ENCODE measurements around the gene NECAB2. TPM values are rescaled to one million over a fixed set of nuclear protein-coding genes. Genes with fewer than 3 reads are reported as not detected.

NECAB2 gene
- polyA plus RNA-seq, 1 donor (not counting 4 experiments of a cell fraction or from before 2014, with no cell fraction given), result not detected

GRCh38 chr16:83961591-83961990, 6.5 kb upstream of the NECAB2 start:
- Histone ChIP-seq H3K36me3 (ENCODE audit: control insufficient read depth in 2 of 2, extremely low read depth in 1 of 2, insufficient read depth in 2 of 2, low read length in 2 of 2) (peaks cover 0 to 29% of the 10 kb centered on the region in 2 experiments), H3K9ac (ENCODE audit: control insufficient read depth, extremely low read depth, insufficient read depth, low read length) (no peak overlapping the region), H3K4me3 (ENCODE audit: control insufficient read depth in 2 of 3, extremely low read depth in 1 of 3, insufficient read depth in 2 of 3, low read depth in 1 of 3, low read length in 3 of 3) (no peak overlapping the region), H3K9me1 (ENCODE audit: control insufficient read depth, extremely low read depth, insufficient read depth, low read length) (no peaks in the 10 kb centered on the region), H4K20me1 (ENCODE audit: control insufficient read depth, extremely low read depth, insufficient read depth, low read length) (no peaks in the 10 kb centered on the region), H2AFZ (ENCODE audit: control insufficient read depth, low read length) (no peak overlapping the region), H3K4me1 (ENCODE audit: control insufficient read depth, extremely low read depth, insufficient read depth, low read length) (no peaks in the 10 kb centered on the region), H3K27ac (ENCODE audit: control insufficient read depth, insufficient read depth, low read length) (no peak overlapping the region), H3K79me2 (ENCODE audit: control insufficient read depth, insufficient read depth, low read length) (no peaks in the 10 kb centered on the region), H3K4me2 (ENCODE audit: control insufficient read depth, extremely low read depth, insufficient read depth, low read depth, low read length) (no peak overlapping the region), H3K27me3 (ENCODE audit: control insufficient read depth, extremely low read depth, insufficient read depth, low read length) (no peaks in the 10 kb centered on the region), H3K9me3 (ENCODE audit: control insufficient read depth, low read depth, low read length) (no peaks in the 10 kb centered on the region)
- FAIRE-seq, result no peak
- dilution Hi-C loops (cut with MboI; ENCODE audit: extremely low pct_ligation_motif_present, low sequenced_read_pairs), result no loop called here
- TF ChIP-seq EZH2 (IDR thresholded peaks at IDR 0.05; ENCODE audit: low read length) (no peak), CTCF (optimal IDR thresholded peaks at IDR 0.05 in 1 of 3, IDR thresholded peaks at IDR 0.05 in 1 of 3, conservative IDR thresholded peaks at IDR 0.05 in 1 of 3; ENCODE audit: extremely low read depth in 1 of 3, insufficient read depth in 2 of 3, low read length in 3 of 3) (no peak)
- no peak for DNase-seq (ENCODE audit: low read depth, low spot score)

GRCh38 chr16:83963277-83964119, 4.5 kb upstream of the NECAB2 start:
- no peaks in the 10 kb centered on the region for H4K20me1 ChIP-seq (ENCODE audit: control insufficient read depth, extremely low read depth, insufficient read depth, low read length)
- no peak overlapping the region for H2AFZ ChIP-seq (ENCODE audit: control insufficient read depth, low read length)
- no peak for FAIRE-seq
- H3K79me2 ChIP-seq (ENCODE audit: control insufficient read depth, insufficient read depth, low read length), result no peaks in the 10 kb centered on the region
- H3K9ac ChIP-seq (ENCODE audit: control insufficient read depth, extremely low read depth, insufficient read depth, low read length), result no peak overlapping the region
- no peak overlapping the region for H3K4me2 ChIP-seq (ENCODE audit: control insufficient read depth, extremely low read depth, insufficient read depth, low read depth, low read length)
- no peaks in the 10 kb centered on the region for H3K4me1 ChIP-seq (ENCODE audit: control insufficient read depth, extremely low read depth, insufficient read depth, low read length)
- no peak for TF ChIP-seq CTCF (optimal IDR thresholded peaks at IDR 0.05 in 1 of 3, IDR thresholded peaks at IDR 0.05 in 1 of 3, conservative IDR thresholded peaks at IDR 0.05 in 1 of 3; ENCODE audit: extremely low read depth in 1 of 3, insufficient read depth in 2 of 3, low read length in 3 of 3)
- no peak for TF ChIP-seq EZH2 (IDR thresholded peaks at IDR 0.05; ENCODE audit: low read length)
- H3K9me3 ChIP-seq (ENCODE audit: control insufficient read depth, low read depth, low read length), result no peaks in the 10 kb centered on the region
- DNase-seq (ENCODE audit: low read depth, low spot score), result no peak
- H3K4me3 ChIP-seq (ENCODE audit: control insufficient read depth in 2 of 3, extremely low read depth in 1 of 3, insufficient read depth in 2 of 3, low read depth in 1 of 3, low read length in 3 of 3), result no peak overlapping the region
- no peaks in the 10 kb centered on the region for H3K9me1 ChIP-seq (ENCODE audit: control insufficient read depth, extremely low read depth, insufficient read depth, low read length)
- dilution Hi-C loops (cut with MboI; ENCODE audit: extremely low pct_ligation_motif_present, low sequenced_read_pairs), result no loop called here
- H3K36me3 ChIP-seq (ENCODE audit: control insufficient read depth in 2 of 2, extremely low read depth in 1 of 2, insufficient read depth in 2 of 2, low read length in 2 of 2), result peaks cover 0 to 26% of the 10 kb centered on the region in 2 experiments
- H3K27ac ChIP-seq (ENCODE audit: control insufficient read depth, insufficient read depth, low read length), result no peak overlapping the region
- no peaks in the 10 kb centered on the region for H3K27me3 ChIP-seq (ENCODE audit: control insufficient read depth, extremely low read depth, insufficient read depth, low read length)

All from keratinocyte (primary cell).